GM12878 (cell line): ENCODE measurements around the gene RAPGEF6. TPM values are rescaled to one million over a fixed set of nuclear protein-coding genes. Genes with fewer than 3 reads are reported as not detected.

ENCODE experiments used
- ATAC-seq: fragments of 200-7000 bp; cut with Tn5 transposase; 3 replicates; pipeline ENCODE4 v1.9.1; 2020; ENCODE audit warnings: mild to moderate bottlenecking, moderate library complexity
- BruUV-seq: library from RNA; stranded (reverse); fragments of 400-500 nt; replicated peaks from 2 replicates; lab custom pipeline; 2021; lab: Mats Ljungman, UMichigan
- CTCF ChIA-PET: fragments of 300-600 bp; sonication (Branson Sonifier 250); formaldehyde crosslinking; extraction: SDS; loops from one replicate; lab custom pipeline; 2021; ENCODE audit warnings: inconsistent platforms; lab: Yijun Ruan, JAX
- POLR2A ChIA-PET: fragments of 350-600 bp; formaldehyde crosslinking; extraction: SDS; loops from one replicate; lab custom pipeline; 2021; ENCODE audit warnings: inconsistent platforms; lab: Charles Lee
- RAD21 ChIA-PET: fragments of 300-600 bp; sonication (Branson Sonifier 250); formaldehyde crosslinking; loops from one replicate; lab custom pipeline; 2023; ENCODE audit warnings: antibody characterized with exemption; ENCODE audit not compliant: unreplicated experiment; lab: Charles Lee
- SMC1A ChIA-PET: fragments of 300-600 bp; sonication (Branson Sonifier 250); formaldehyde crosslinking; loops from one replicate; lab custom pipeline; 2023; ENCODE audit not compliant: unreplicated experiment, uncharacterized antibody; lab: Charles Lee
- DNase-seq: peaks from one replicate; pipeline ENCODE4 v3.0.0-alpha.2; 2011; ENCODE audit warnings: low read depth, low spot score
- FAIRE-seq: peaks from 3 replicates; lab custom pipeline; 2011; peaks lifted over from hg19 to GRCh38; lab: Jason Lieb, UNC
- H2AFZ ChIP-seq: 2 replicates; pipeline ENCODE4 v1.6.0; 2011; ENCODE audit warnings: low read depth, low read length, control low read depth; ENCODE audit not compliant: control insufficient read depth
- H3K27ac ChIP-seq: 2 replicates; pipeline ENCODE4 v1.5.1; 2011; ENCODE audit warnings: control low read depth; ENCODE audit not compliant: control insufficient read depth, insufficient read depth
- H3K27me3 ChIP-seq, 2 experiments: replicated peaks in 1 of 2; 2 replicates each; pipeline versions ENCODE4 v1.6.0 to v1.6.1; 2011; ENCODE audit warnings: low read length in 1 of 2; ENCODE audit not compliant: control insufficient read depth in 2 of 2, insufficient read depth in 2 of 2
- H3K36me3 ChIP-seq, 2 experiments: 2 replicates each; pipeline ENCODE4 v1.5.1; 2011; ENCODE audit warnings: low read length in 1 of 2; ENCODE audit not compliant: control insufficient read depth in 2 of 2, insufficient read depth in 2 of 2
- H3K4me1 ChIP-seq: 2 replicates; pipeline ENCODE4 v1.6.1; 2011; ENCODE audit warnings: mild to moderate bottlenecking, low read length, moderate library complexity, mixed read lengths; ENCODE audit not compliant: control insufficient read depth, insufficient read depth
- H3K4me2 ChIP-seq: 2 replicates; pipeline ENCODE4 v1.6.0; 2011; ENCODE audit warnings: control low read depth; ENCODE audit not compliant: control insufficient read depth, insufficient read depth
- H3K4me3 ChIP-seq: fragments of 200-600 bp; sonication (generic); 2 replicates; pipeline ENCODE4 v1.5.1; 2016
- H3K79me2 ChIP-seq: 2 replicates; pipeline ENCODE4 v1.6.0; 2011; ENCODE audit warnings: low read length; ENCODE audit not compliant: control insufficient read depth, insufficient read depth
- H3K9ac ChIP-seq: 2 replicates; pipeline ENCODE4 v1.8.0; 2011; ENCODE audit warnings: low read length, control low read depth, mixed read lengths; ENCODE audit not compliant: control insufficient read depth, insufficient read depth
- H3K9me3 ChIP-seq: replicated peaks from 3 replicates; pipeline ENCODE4 v1.5.1; 2011; ENCODE audit warnings: mild to moderate bottlenecking, low read length; ENCODE audit not compliant: control insufficient read depth, insufficient read depth
- H4K20me1 ChIP-seq: 2 replicates; pipeline ENCODE4 v1.6.0; 2011; ENCODE audit not compliant: control insufficient read depth, insufficient read depth
- ATF7 ChIP-seq: fragments of 450-650 bp; IDR thresholded peaks from 2 replicates; pipeline ENCODE4 v1.6.1; 2016; ENCODE audit warnings: low read depth, mild to moderate bottlenecking
- ESRRA ChIP-seq: IDR thresholded peaks from 2 replicates; pipeline ENCODE4 v1.6.1; 2012; ENCODE audit warnings: mild to moderate bottlenecking, low read length, improper control_type of control experiment
- ETV6 ChIP-seq, 2 experiments: fragments of 450-650 bp in 1 of 2; IDR thresholded peaks in 1 of 2; conservative IDR thresholded peaks in 1 of 2; 2 replicates each; pipeline ENCODE4 v1.6.1; 2014; ENCODE audit warnings: antibody characterized with exemption in 1 of 2, borderline replicate concordance in 1 of 2, low read depth in 1 of 2, mild to moderate bottlenecking in 1 of 2, moderate library complexity in 1 of 2
- KDM1A ChIP-seq: fragments of 200-600 bp; sonication (generic); IDR thresholded peaks from 2 replicates; pipeline ENCODE4 v1.6.1; 2016; ENCODE audit warnings: borderline replicate concordance
- MLLT1 ChIP-seq: fragments of 450-650 bp; IDR thresholded peaks from 2 replicates; pipeline ENCODE4 v1.6.1; 2016; ENCODE audit warnings: mild to moderate bottlenecking
- MTA2 ChIP-seq: fragments of 450-650 bp; IDR thresholded peaks from 2 replicates; pipeline ENCODE4 v1.6.1; 2016; ENCODE audit warnings: low read depth, mild to moderate bottlenecking, moderate library complexity
- NRF1 ChIP-seq: conservative IDR thresholded peaks from 2 replicates; pipeline ENCODE4 v1.6.1; 2011; ENCODE audit warnings: mild to moderate bottlenecking, low read depth, low read length, improper control_type of control experiment
- RAD21 ChIP-seq: IDR thresholded peaks from 2 replicates; pipeline ENCODE4 v1.6.1; 2011; ENCODE audit warnings: mild to moderate bottlenecking, low read depth, low read length, moderate library complexity; ENCODE audit not compliant: insufficient read depth
- RCOR1 ChIP-seq: conservative IDR thresholded peaks from 2 replicates; pipeline ENCODE4 v1.6.1; 2012; ENCODE audit warnings: low read depth, low read length, improper control_type of control experiment
- RUNX3 ChIP-seq: IDR thresholded peaks from 2 replicates; pipeline ENCODE4 v1.6.1; 2012; ENCODE audit warnings: low read length, inconsistent platforms
- SP1 ChIP-seq: IDR thresholded peaks from one replicate; pipeline ENCODE4 v1.6.1; 2011; ENCODE audit warnings: low read depth, low read length
- TCF3 ChIP-seq: IDR thresholded peaks from 2 replicates; pipeline ENCODE4 v1.6.1; 2012; ENCODE audit warnings: low read depth, mild to moderate bottlenecking, low read length, borderline replicate concordance; ENCODE audit not compliant: insufficient read depth
- TCF7 ChIP-seq: IDR thresholded peaks from 2 replicates; pipeline ENCODE4 v1.6.1; 2014; ENCODE audit warnings: antibody characterized with exemption, borderline replicate concordance
- YBX1 ChIP-seq: fragments of 450-650 bp; IDR thresholded peaks from 2 replicates; pipeline ENCODE4 v1.6.1; 2016; ENCODE audit warnings: antibody characterized with exemption
- ZNF384 ChIP-seq: IDR thresholded peaks from 2 replicates; pipeline ENCODE4 v1.6.1; 2012; ENCODE audit warnings: low read depth, mild to moderate bottlenecking, low read length, improper control_type of control experiment, borderline replicate concordance
- ZNF592 ChIP-seq: fragments of 450-650 bp; IDR thresholded peaks from 2 replicates; pipeline ENCODE4 v1.6.1; 2017; ENCODE audit warnings: mild to moderate bottlenecking, moderate library complexity
- ZZZ3 ChIP-seq: IDR thresholded peaks from 2 replicates; pipeline ENCODE4 v1.6.1; 2011; ENCODE audit warnings: low read depth; ENCODE audit not compliant: control insufficient read depth, insufficient read length
- WGBS: methylation state at CpG from one replicate; pipeline ENCODE4 v1.1.6; 2016; ENCODE audit warnings: low lambda C conversion rate; ENCODE audit not compliant: insufficient replicate concordance, insufficient coverage; ENCODE audit errors: missing lambda C conversion rate; 5-methylcytosine and 5-hydroxymethylcytosine counted together
- in situ Hi-C: fragments of 300-500 bp; cut with MboI; formaldehyde crosslinking; loops from 9 replicates; pipeline ENCODE4 v1.14.3; 2018; ENCODE audit warnings: mixed read lengths
- intact Hi-C: fragments of 100-400 bp; cut with micrococcal nuclease; formaldehyde crosslinking; loops from one replicate; pipeline ENCODE4 v1.14.2; 2022; ENCODE audit not compliant: unreplicated experiment
- polyA plus RNA-seq, 11 experiments: library from polyadenylated mRNA; depleted of rRNA in 4 of 11; unstranded in 6 of 11; stranded (reverse) in 5 of 11; fragments of >200 nt; fragmentation: Nextera tagmentation in 4 of 11; fragmentation: Illumina TruSeq in 1 of 11; extraction: Ambion mirVana in 4 of 11; extraction: Trizol in 1 of 11; gene quantifications; 1 replicate in 1 of 11; 2 replicates in 10 of 11; pipeline versions ENCODE4 v1.2.1 to v1.2.3, GENCODE V29; 2011 to 2016; ENCODE audit warnings: inconsistent platforms in 2 of 11, missing spikeins in 2 of 11, low read depth in 1 of 11
- total RNA-seq, 4 experiments: library from RNA; depleted of rRNA in 3 of 4; stranded (reverse); fragments of >200 nt in 3 of 4; fragmentation: Illumina TruSeq in 1 of 4; extraction: Trizol in 1 of 4; gene quantifications; 2 replicates each; pipeline versions ENCODE4 v1.2.1 to v1.2.3, GENCODE V29; 2013 to 2021

The RAPGEF6 gene
- total and polyA plus RNA-seq, 10 of the 15 experiments (the other 5 are each of a cell fraction or from before 2014, with no cell fraction given) = 2.9 to 24.0 (median 14.2) TPM

- in situ Hi-C loops = no loop called here
- H3K36me3 ChIP-seq = peaks cover 0 to 8% of the 10 kb centered on the region in 2 experiments; a peak in 3 of 4 replicates
- H3K9me3 ChIP-seq = peaks cover 6% of the 10 kb centered on the region
- ATAC-seq (peak; percentile 65), DNase-seq (no peak), FAIRE-seq (no peak)
- BruUV-seq = no TSS peak
- no peaks in the 10 kb centered on the region for H4K20me1 ChIP-seq
- intact Hi-C loops = no loop called here
- SMC1A ChIA-PET = interaction anchor here (0.8 to 1.2 kb wide), 4 partner anchors 32 to 412 kb away, joined by 3 read pairs; no protein-coding TSS in a partner anchor
- RAD21 ChIA-PET = interaction anchor here (1.0 to 1.5 kb wide), 4 partner anchors 40 to 106 kb away, joined by 3 read pairs; no protein-coding TSS in a partner anchor
- H3K4me1 ChIP-seq = peaks cover 5% of the 10 kb centered on the region
- POLR2A ChIA-PET = interaction anchor here (0.7 to 1.7 kb wide), 4 partner anchors 22 to 45 kb away, joined by 3 to 4 read pairs (median 3); no protein-coding TSS in a partner anchor
- no peak overlapping the region for H3K9ac ChIP-seq
- no peaks in the 10 kb centered on the region for H3K27me3 ChIP-seq
- peak overlapping the region; percentile 47; the same call in 1 of the 2 replicates for H3K4me2 ChIP-seq
- WGBS = 86% methylated on average over 8 of the region's 8 CpGs
- peaks cover 41% of the 10 kb centered on the region for H3K79me2 ChIP-seq
- CTCF ChIA-PET = interaction anchor here (0.9 to 1.4 kb wide), 3 partner anchors 52 to 412 kb away, joined by 3 to 4 read pairs (median 3); no protein-coding TSS in a partner anchor
- peak overlapping the region; percentile 23; the same call in 1 of the 2 replicates for H3K27ac ChIP-seq
- TF ChIP-seq RUNX3 (peak; percentile 84), RCOR1 (no peak), ZNF384 (peak; percentile 35; the same call in 1 of the 2 replicates), RAD21 (no peak), ETV6 (conservative IDR thresholded peaks at IDR 0.05 in 1 of 2, IDR thresholded peaks at IDR 0.05 in 1 of 2; ENCODE audit: borderline replicate concordance in 1 of 2, low read depth in 1 of 2) (no peak), ZNF592 (no peak), TCF3 (no peak), ATF7 (peak; percentile 22; the same call in 1 of the 2 replicates), ZZZ3 (no peak), YBX1 (no peak), NRF1 (no peak), SP1 (no peak), TCF7 (no peak), MLLT1 (peak; percentile 57; the same call in 1 of the 2 replicates), MTA2 (peak; percentile 20; the same call in 1 of the 2 replicates), KDM1A (no peak), ESRRA (no peak)
- H3K4me3 ChIP-seq = no peak overlapping the region
- no peak overlapping the region for H2AFZ ChIP-seq
These were observed 39.7 kb downstream of the RAPGEF6 start for GRCh38 chr5:131595088-131596033.
